Measurements from ENCODE around the gene MRPS18A. TPM values are rescaled to one million over a fixed set of nuclear protein-coding genes. Genes with fewer than 3 reads are reported as not detected.

The MRPS18A gene
- total RNA-seq, 4 donors from 2014 or later = 41.1 to 64.4 (median 52.4) TPM

DNA sequence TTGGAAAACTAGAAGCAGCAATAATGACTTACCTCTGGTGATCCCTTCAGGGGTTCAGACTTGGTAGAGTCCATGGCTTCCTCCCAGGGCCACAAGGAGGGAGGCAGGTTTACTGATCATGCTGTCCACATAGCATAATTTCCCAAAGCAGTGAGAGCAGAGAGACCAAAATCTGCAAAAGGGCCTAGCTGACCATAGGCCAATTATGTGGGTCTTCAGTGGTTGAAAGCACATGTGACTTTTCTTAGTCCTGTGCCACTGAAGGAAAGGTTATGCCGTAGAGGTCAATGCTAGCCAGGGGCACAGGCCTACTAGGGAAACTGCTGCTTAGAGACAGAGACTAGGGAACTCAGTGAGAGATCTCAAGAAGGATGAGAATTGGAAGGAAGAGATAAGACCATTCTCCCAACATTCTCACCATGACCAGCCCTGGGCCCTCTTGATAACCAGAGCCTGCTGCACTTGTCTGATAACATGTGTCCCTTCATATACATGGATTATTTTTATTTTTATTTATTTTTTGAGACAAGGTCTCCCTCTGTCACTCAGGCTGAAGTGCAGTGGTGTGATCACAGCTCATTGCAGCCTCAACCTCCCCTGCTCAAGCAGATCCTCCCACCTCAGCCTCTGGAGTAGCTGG is 56.5 kb downstream of the MRPS18A start:
- no peak for TF ChIP-seq CTCF (IDR thresholded peaks at IDR 0.05)
- no peak for TF ChIP-seq POLR2A (IDR thresholded peaks at IDR 0.05)
- Histone ChIP-seq H3K27ac (peak overlapping the region in 1 of 4 donors; percentile 19), H3K4me1 (peaks cover 0 to 43% (median 3%) of the 10 kb centered on the region in 4 donors), H3K36me3 (peaks cover 0 to 3% (median 0%) of the 10 kb centered on the region in 3 donors), H3K27me3 (no peaks in the 10 kb centered on the region), H3K4me3 (no peak overlapping the region), H3K9me3 (no peaks in the 10 kb centered on the region)
- DNase-seq = no peak

- peak overlapping the region; percentile 91 to 99 (median 96) for H3K27ac ChIP-seq
These were observed 57.9 kb downstream of the MRPS18A start for GRCh38 chr6:43629505-43630300.

DNA sequence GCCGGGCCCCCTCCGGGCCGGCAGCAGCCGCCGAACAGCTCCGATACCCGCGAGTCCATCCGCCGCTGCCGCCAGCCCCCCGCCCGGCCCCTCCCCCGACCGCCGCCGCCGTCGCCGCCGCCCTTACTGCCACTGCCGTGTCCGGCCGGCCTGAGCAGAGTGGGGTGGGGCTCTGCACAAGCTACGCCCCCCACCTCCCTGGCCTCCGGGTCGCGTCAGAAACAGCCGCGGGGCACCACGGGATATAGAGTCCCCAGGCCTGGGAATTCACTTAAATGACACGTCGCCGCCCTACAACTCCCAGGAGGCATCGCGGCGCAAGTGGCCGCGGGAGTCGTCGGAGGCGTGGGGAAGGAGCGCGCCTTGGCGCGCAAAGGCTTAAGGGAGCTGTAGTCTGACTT is 58.5 kb downstream of the MRPS18A start, which contains the start of gene GTPBP2:
GTPBP2 (minus strand) TSS at position 161 of the 401 bp plus-strand sequence; CDS start at position 59, 102 bp downstream.
- DNase-seq = peak; percentile 99
- Histone ChIP-seq H3K4me3 (peak within 1 kb of the TSS; percentile 84 to 99 (median 96)), H3K27ac (peak within 1 kb of the TSS; percentile 91 to 99 (median 96)), H3K36me3 (peaks cover 0 to 23% (median 0%) of the 10 kb centered on the region in 3 donors), H3K27me3 (no peaks in the 10 kb centered on the region), H3K9me3 (no peaks in the 10 kb centered on the region), H3K4me1 (peaks cover 0 to 34% (median 3%) of the 10 kb centered on the region in 4 donors)
- TF ChIP-seq CTCF (IDR thresholded peaks at IDR 0.05) (no peak), POLR2A (IDR thresholded peaks at IDR 0.05) (peak in 1 of 2 donors; percentile 23)

More at GRCh38 chr6:43629505-43630300, 57.9 kb downstream of the MRPS18A start:
- Histone ChIP-seq H3K27me3 (no peaks in the 10 kb centered on the region), H3K9me3 (no peaks in the 10 kb centered on the region), H3K36me3 (peaks cover 0 to 17% (median 0%) of the 10 kb centered on the region in 3 donors), H3K4me1 (peaks cover 0 to 35% (median 3%) of the 10 kb centered on the region in 4 donors), H3K4me3 (peak overlapping the region; percentile 84 to 99 (median 96))
- peak; percentile 91 to 97 (median 94) for DNase-seq
- TF ChIP-seq POLR2A (IDR thresholded peaks at IDR 0.05) (peak; percentile 31 to 70), CTCF (IDR thresholded peaks at IDR 0.05) (peak in 1 of 6 experiments; percentile 4)

GRCh38 chr6:43628393-43629103 is 59.0 kb downstream of the MRPS18A start:
- Histone ChIP-seq H3K27ac (peak overlapping the region; percentile 91 to 99 (median 96)), H3K27me3 (no peaks in the 10 kb centered on the region), H3K4me1 (peaks cover 0 to 33% (median 3%) of the 10 kb centered on the region in 4 donors), H3K4me3 (peak overlapping the region; percentile 84 to 99 (median 96)), H3K9me3 (no peaks in the 10 kb centered on the region), H3K36me3 (peaks cover 0 to 28% (median 0%) of the 10 kb centered on the region in 3 donors)
- peak in 2 of 3 donors; percentile 52 to 70 for DNase-seq
- TF ChIP-seq CTCF (IDR thresholded peaks at IDR 0.05) = no peak
- TF ChIP-seq POLR2A (IDR thresholded peaks at IDR 0.05) = no peak
